ENCODE measurements around the gene NXPE3. TPM values are rescaled to one million over a fixed set of nuclear protein-coding genes. Genes with fewer than 3 reads are reported as not detected.

Gene NXPE3
- total RNA-seq, 1 donor from 2014 or later: 13.5 TPM

GRCh38 chr3:101802179-101802578 is 23.2 kb downstream of the NXPE3 start:
- no peak for DNase-seq (ENCODE audit: low spot score)

GRCh38 chr3:101803173-101803782 is 24.3 kb downstream of the NXPE3 start:
- peak; percentile 82 for DNase-seq (ENCODE audit: low spot score)

GRCh38 chr3:101803939-101804338 is 24.9 kb downstream of the NXPE3 start:
- no peak for DNase-seq (ENCODE audit: low spot score)

- no peak for DNase-seq (ENCODE audit: low spot score)
These were observed 27.5 kb downstream of the NXPE3 start for GRCh38 chr3:101806491-101806890.

GRCh38 chr3:101807888-101808287 is 28.9 kb downstream of the NXPE3 start:
- DNase-seq (ENCODE audit: low spot score): no peak

GRCh38 chr3:101809178-101810021 is 30.4 kb downstream of the NXPE3 start:
- DNase-seq (ENCODE audit: low spot score): peak; percentile 31

GRCh38 chr3:101810022-101810418 is 31.0 kb downstream of the NXPE3 start:
- no peak for DNase-seq (ENCODE audit: low spot score)

- no peak for DNase-seq (ENCODE audit: low spot score)
These were observed 32.9 kb downstream of the NXPE3 start for GRCh38 chr3:101811875-101812274.

- no peak for DNase-seq (ENCODE audit: low spot score)
These were observed 33.9 kb downstream of the NXPE3 start for GRCh38 chr3:101812895-101813294.

- DNase-seq (ENCODE audit: low spot score): peak; percentile 57
These were observed 34.9 kb downstream of the NXPE3 start for GRCh38 chr3:101813817-101814440.

- DNase-seq (ENCODE audit: low spot score): no peak
These were observed 35.8 kb downstream of the NXPE3 start for GRCh38 chr3:101814835-101815234.

- DNase-seq (ENCODE audit: low spot score): peak; percentile 43
These were observed 37.5 kb downstream of the NXPE3 start for GRCh38 chr3:101816215-101817149.

GRCh38 chr3:101817992-101818391 is 39.0 kb downstream of the NXPE3 start:
- no peak for DNase-seq (ENCODE audit: low spot score)

- no peak for DNase-seq (ENCODE audit: low spot score)
These were observed 40.7 kb downstream of the NXPE3 start for GRCh38 chr3:101819649-101820206.

GRCh38 chr3:101821503-101821902 is 42.5 kb downstream of the NXPE3 start:
- DNase-seq (ENCODE audit: low spot score): no peak

- DNase-seq (ENCODE audit: low spot score): no peak
These were observed 44.5 kb downstream of the NXPE3 start for GRCh38 chr3:101823525-101823924.

- no peak for DNase-seq (ENCODE audit: low spot score)
These were observed 45.7 kb downstream of the NXPE3 start for GRCh38 chr3:101824702-101825101.

GRCh38 chr3:101825904-101826445 is 47.0 kb downstream of the NXPE3 start:
- no peak for DNase-seq (ENCODE audit: low spot score)

- DNase-seq (ENCODE audit: low spot score): peak; percentile 91
These were observed 48.5 kb downstream of the NXPE3 start for GRCh38 chr3:101827211-101828174.

- DNase-seq (ENCODE audit: low spot score): no peak
These were observed 49.3 kb downstream of the NXPE3 start for GRCh38 chr3:101828276-101828675.

Measured in umbilical cord (tissue), 2 donors.